Nephron (organoid): ENCODE measurements around the gene CIDEB.

Experiments
- H3K27ac Mint-ChIP-seq, 3 experiments: 2 replicates each; pipeline ENCODE4 v1.8.0; 2020; ENCODE audit warnings: mixed read lengths in 3 of 3, mild to moderate bottlenecking in 2 of 3, moderate library complexity in 1 of 3
- H3K27me3 Mint-ChIP-seq: 2 replicates; pipeline ENCODE4 v1.8.0; 2021; ENCODE audit warnings: low read depth, mild to moderate bottlenecking, moderate library complexity, mixed read lengths
- H3K36me3 Mint-ChIP-seq: 2 replicates; pipeline ENCODE4 v1.8.0; 2020; ENCODE audit warnings: low read depth, mixed read lengths
- H3K4me1 Mint-ChIP-seq: 2 replicates; pipeline ENCODE4 v1.8.0; 2020; ENCODE audit warnings: mixed read lengths
- H3K4me3 Mint-ChIP-seq, 3 experiments: 2 replicates each; pipeline ENCODE4 v1.8.0; 2020; ENCODE audit warnings: mild to moderate bottlenecking in 3 of 3, mixed read lengths in 3 of 3, moderate library complexity in 2 of 3
- H3K9me3 Mint-ChIP-seq: 2 replicates; pipeline ENCODE4 v1.8.0; 2020; ENCODE audit warnings: mixed read lengths
- CTCF ChIP-seq, 3 experiments: fragments of 200-600 bp; sonication (generic); IDR thresholded peaks; one replicate each; pipeline ENCODE4 v1.5.0; 2021; ENCODE audit warnings: antibody characterized with exemption in 3 of 3; ENCODE audit not compliant: unreplicated experiment in 3 of 3

CIDEB gene

GRCh38 chr14:24255438-24255837 lies 52.3 kb downstream of the CIDEB start:
- H3K27ac Mint-ChIP-seq = no peak overlapping the region
- TF ChIP-seq CTCF (IDR thresholded peaks at IDR 0.05; ENCODE audit: unreplicated experiment in 3 of 3) = no peak

More at GRCh38 chr14:24255438-24255837, 52.3 kb downstream of the CIDEB start:
- Mint-ChIP-seq H3K36me3 (no peaks in the 10 kb centered on the region), H3K4me3 (no peak overlapping the region), H3K27me3 (no peaks in the 10 kb centered on the region), H3K4me1 (peaks cover 4% of the 10 kb centered on the region), H3K9me3 (no peaks in the 10 kb centered on the region)
